HepG2 (cell line): ENCODE data around the gene CDH2. TPM values are rescaled to one million over a fixed set of nuclear protein-coding genes. Genes with fewer than 3 reads are reported as not detected.

Source experiments
- MAFG ChIP-seq: sonication (generic); formaldehyde crosslinking; IDR thresholded peaks from 2 replicates; pipeline ENCODE4 v1.5.1; 2020; ENCODE audit warnings: mild to moderate bottlenecking, missing genetic modification reagents
- POLR2G ChIP-seq: fragments of 200-400 bp; formaldehyde crosslinking; IDR thresholded peaks from 2 replicates; pipeline ENCODE4 v1.6.1; 2018; ENCODE audit warnings: mild to moderate bottlenecking, low read depth, low read length, moderate library complexity
- ZNF143 ChIP-seq: sonication (generic); formaldehyde crosslinking; IDR thresholded peaks from 2 replicates; pipeline ENCODE4 v1.4.0; 2020; ENCODE audit warnings: missing genetic modification reagents
- ZNF205 ChIP-seq: IDR thresholded peaks from 2 replicates; pipeline ENCODE4 v1.6.1; 2018; ENCODE audit warnings: missing biosample characterization, missing genetic modification reagents
- ZNF607 ChIP-seq: sonication (generic); formaldehyde crosslinking; IDR thresholded peaks from 2 replicates; pipeline ENCODE4 v1.5.1; 2020; ENCODE audit warnings: missing genetic modification reagents, mild to moderate bottlenecking, borderline replicate concordance
- polyA plus RNA-seq, 8 experiments: library from polyadenylated mRNA; depleted of rRNA in 3 of 8; stranded (reverse) in 7 of 8; unstranded in 1 of 8; fragments of >200 nt; fragmentation: Illumina TruSeq in 4 of 8; extraction: Trizol in 4 of 8; gene quantifications; 2 replicates each; pipeline versions ENCODE4 v1.2.1 to v1.2.3, GENCODE V29; 2011 to 2016; ENCODE audit warnings: low read depth in 4 of 8, missing spikeins in 1 of 8, mixed read lengths in 1 of 8; ENCODE audit not compliant: insufficient read depth in 1 of 8
- total RNA-seq, 5 experiments: library from RNA; depleted of rRNA; stranded (reverse); fragments of >200 nt; fragmentation: Illumina TruSeq; extraction: Trizol; gene quantifications; 2 replicates each; pipeline ENCODE4 v1.2.3, GENCODE V29; 2016; ENCODE audit warnings: low read depth in 1 of 5
- TF ChIP-seq, protein P1 (sequence below), 2 experiments: sonication (generic) in 1 of 2; formaldehyde crosslinking in 1 of 2; IDR thresholded peaks; 2 replicates each; pipeline versions ENCODE4 v1.4.0 to v1.6.1; 2018 to 2020; ENCODE audit warnings: missing genetic modification reagents in 2 of 2, borderline replicate concordance in 1 of 2, low read depth in 1 of 2, mild to moderate bottlenecking in 1 of 2, missing biosample characterization in 1 of 2
- TF ChIP-seq, protein P2 (sequence below): sonication (generic); formaldehyde crosslinking; IDR thresholded peaks from 2 replicates; pipeline ENCODE4 v1.4.0; 2020; ENCODE audit warnings: mild to moderate bottlenecking, missing genetic modification reagents, borderline replicate concordance

Gene CDH2
- total and polyA plus RNA-seq, 2 of the 13 experiments (the other 11 are each of a cell fraction or from before 2014, with no cell fraction given): 18.6 to 36.1 TPM

DNA sequence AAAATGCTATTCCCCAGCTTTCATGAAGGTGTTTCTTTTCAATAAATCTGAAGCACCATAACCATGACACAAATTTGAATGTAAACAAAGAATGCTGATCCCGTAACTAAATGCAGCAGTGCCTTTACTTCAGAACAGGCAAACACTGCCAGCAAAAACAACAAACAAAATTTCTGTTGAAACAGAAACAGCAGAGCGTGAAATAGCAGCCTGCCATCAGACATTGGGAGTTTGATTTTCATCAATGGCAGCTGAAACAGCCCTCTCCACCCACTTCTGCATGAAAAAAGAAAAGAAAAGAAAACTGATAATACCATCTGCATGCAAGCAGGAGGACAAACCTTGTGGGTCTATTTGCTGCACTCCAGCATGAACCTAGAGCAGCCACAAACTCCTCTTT lies 128.3 kb downstream of the CDH2 start (continued):
- TF ChIP-seq, protein P1, sequence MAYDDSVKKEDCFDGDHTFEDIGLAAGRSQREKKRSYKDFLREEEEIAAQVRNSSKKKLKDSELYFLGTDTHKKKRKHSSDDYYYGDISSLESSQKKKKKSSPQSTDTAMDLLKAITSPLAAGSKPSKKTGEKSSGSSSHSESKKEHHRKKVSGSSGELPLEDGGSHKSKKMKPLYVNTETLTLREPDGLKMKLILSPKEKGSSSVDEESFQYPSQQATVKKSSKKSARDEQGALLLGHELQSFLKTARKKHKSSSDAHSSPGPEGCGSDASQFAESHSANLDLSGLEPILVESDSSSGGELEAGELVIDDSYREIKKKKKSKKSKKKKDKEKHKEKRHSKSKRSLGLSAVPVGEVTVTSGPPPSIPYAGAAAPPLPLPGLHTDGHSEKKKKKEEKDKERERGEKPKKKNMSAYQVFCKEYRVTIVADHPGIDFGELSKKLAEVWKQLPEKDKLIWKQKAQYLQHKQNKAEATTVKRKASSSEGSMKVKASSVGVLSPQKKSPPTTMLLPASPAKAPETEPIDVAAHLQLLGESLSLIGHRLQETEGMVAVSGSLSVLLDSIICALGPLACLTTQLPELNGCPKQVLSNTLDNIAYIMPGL (CRISPR knock-in tag; IDR thresholded peaks at IDR 0.05; ENCODE audit: borderline replicate concordance in 1 of 2, low read depth in 1 of 2): no peak
- TF ChIP-seq, protein P2, sequence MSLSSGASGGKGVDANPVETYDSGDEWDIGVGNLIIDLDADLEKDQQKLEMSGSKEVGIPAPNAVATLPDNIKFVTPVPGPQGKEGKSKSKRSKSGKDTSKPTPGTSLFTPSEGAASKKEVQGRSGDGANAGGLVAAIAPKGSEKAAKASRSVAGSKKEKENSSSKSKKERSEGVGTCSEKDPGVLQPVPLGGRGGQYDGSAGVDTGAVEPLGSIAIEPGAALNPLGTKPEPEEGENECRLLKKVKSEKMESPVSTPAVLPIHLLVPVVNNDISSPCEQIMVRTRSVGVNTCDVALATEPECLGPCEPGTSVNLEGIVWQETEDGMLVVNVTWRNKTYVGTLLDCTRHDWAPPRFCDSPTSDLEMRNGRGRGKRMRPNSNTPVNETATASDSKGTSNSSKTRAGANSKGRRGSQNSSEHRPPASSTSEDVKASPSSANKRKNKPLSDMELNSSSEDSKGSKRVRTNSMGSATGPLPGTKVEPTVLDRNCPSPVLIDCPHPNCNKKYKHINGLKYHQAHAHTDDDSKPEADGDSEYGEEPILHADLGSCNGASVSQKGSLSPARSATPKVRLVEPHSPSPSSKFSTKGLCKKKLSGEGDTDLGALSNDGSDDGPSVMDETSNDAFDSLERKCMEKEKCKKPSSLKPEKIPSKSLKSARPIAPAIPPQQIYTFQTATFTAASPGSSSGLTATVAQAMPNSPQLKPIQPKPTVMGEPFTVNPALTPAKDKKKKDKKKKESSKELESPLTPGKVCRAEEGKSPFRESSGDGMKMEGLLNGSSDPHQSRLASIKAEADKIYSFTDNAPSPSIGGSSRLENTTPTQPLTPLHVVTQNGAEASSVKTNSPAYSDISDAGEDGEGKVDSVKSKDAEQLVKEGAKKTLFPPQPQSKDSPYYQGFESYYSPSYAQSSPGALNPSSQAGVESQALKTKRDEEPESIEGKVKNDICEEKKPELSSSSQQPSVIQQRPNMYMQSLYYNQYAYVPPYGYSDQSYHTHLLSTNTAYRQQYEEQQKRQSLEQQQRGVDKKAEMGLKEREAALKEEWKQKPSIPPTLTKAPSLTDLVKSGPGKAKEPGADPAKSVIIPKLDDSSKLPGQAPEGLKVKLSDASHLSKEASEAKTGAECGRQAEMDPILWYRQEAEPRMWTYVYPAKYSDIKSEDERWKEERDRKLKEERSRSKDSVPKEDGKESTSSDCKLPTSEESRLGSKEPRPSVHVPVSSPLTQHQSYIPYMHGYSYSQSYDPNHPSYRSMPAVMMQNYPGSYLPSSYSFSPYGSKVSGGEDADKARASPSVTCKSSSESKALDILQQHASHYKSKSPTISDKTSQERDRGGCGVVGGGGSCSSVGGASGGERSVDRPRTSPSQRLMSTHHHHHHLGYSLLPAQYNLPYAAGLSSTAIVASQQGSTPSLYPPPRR (CRISPR knock-in tag): no peak
- no peak for TF ChIP-seq ZNF143 (CRISPR knock-in tag)
- TF ChIP-seq ZNF607 (CRISPR knock-in tag): no peak
- TF ChIP-seq ZNF205: no peak
- no peak for TF ChIP-seq POLR2G
- TF ChIP-seq MAFG (CRISPR knock-in tag): no peak
- TF ChIP-seq, all 625 proteins: peak for 0
